SKM-1 treated with dmso at 0.1 percent for 144 hours (cell line): Measurements from ENCODE around the gene ADGB.
"Not testable (repeated sequence)": the region's sequence is repeated elsewhere in the genome, so short reads cannot be mapped to it uniquely, and the experiment has no call there.

ENCODE experiments used
- DNase-seq: peaks from one replicate; lab custom pipeline; 2025; ENCODE audit not compliant: unreplicated experiment; lab: John Stamatoyannopoulos, UW

ADGB gene

DNA sequence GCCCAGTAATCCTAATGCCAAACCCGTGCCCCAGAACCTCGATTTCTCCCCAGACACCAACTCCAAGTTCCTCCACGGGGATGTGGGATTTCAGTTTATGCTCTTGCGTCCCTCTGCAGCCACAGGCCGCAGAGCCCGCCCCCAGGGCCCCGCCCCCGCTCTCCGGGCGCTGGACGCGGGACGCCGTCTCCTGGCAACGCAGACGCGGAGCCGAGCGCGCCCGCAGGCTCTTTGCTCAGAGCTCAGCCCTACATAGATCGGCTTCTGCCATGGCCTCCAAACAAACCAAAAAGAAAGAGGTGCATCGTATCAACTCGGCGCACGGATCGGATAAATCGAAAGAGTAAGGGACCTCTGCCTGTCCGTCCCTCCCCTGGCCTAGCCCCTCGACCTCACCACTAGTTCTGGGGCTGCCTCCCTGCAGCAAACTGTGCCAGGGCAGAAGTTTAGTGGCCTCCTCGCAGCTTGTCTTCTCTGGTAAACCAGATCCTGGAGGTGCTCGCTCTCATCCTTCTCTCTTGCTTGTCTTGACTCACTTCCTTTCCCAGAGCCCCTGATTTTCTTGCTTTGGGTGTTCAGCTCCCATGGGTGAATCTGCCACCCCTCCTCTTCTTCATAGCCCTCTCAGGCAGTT lies at the start of gene ADGB:
Gene ADGB (plus strand): TSS at position 201 of the 634 bp plus-strand sequence. CDS start 69 bp downstream, at position 270.
- DNase-seq, result peak; percentile 79

DNA sequence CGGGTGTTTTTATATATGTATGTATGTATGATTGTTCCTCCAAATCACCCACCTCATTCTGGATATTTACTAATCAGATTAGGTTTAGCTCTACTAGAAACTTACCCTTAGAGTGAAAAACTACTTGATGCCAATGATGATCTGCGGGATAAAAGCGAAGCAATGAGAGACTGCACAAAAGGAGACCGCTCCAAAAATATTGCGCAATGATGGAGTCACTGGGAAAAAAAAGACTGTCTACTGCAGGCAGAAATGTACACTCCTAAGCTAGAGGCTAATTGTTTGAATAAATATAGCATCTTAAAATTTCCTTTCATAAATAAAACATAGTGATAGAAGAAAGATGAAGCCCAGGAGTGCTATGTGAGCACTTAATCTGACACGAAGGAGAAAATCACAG lies 47.9 kb upstream of the ADGB start:
- no peak for DNase-seq

DNA sequence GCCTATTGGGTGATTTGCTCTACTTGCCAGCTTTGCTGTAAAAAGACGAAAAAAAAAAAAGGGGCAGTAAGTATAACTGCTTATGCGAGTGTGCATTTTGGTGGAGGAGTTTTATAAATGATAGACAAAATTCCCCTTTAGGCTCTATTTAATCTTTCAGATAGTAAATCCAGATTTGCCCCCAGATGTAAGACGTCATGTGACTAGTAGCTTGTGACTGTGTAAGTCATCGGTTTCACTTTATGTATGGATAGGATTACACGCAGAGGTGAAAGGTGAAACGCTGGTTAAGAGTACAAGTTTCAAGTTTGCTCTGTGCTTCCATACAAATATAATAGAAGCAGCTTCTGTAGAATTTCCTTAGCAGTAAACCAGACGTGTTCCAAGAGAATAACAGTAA lies 47.2 kb upstream of the ADGB start:
- DNase-seq, result no peak

DNA sequence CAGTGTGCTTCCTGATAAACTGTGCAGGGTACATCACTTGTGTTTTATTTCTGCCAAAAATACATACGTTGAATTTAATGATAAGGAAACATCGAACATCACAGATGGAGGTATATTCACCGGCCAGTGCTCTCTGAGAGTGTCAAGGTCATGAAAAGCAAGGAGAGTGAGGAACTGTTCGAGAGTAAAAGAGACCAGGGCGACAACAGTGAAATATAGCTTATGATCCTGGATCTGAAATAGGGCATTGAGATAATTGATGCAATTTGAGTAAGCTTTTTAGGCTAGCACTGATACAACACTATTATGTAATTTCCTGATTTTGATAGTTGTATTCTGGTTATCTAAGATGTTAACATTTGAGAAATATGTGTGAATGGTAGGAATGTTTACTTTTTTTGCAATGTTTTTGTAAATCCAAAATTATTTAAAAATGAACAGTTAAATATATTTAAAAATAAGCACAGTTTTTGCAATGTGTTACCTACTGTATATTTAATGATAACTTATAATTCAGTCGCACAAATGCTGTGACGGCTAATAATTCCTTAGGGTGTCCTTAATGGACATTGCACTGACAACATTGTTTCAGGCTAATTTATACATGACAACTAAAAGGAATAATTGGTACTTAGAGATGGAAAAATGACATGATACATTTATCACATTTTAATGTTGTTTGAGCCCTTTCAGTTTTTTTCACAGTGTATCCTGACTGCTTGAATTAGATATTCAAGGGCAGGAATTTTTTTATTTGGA lies 45.2 kb upstream of the ADGB start:
- DNase-seq, result no peak

DNA sequence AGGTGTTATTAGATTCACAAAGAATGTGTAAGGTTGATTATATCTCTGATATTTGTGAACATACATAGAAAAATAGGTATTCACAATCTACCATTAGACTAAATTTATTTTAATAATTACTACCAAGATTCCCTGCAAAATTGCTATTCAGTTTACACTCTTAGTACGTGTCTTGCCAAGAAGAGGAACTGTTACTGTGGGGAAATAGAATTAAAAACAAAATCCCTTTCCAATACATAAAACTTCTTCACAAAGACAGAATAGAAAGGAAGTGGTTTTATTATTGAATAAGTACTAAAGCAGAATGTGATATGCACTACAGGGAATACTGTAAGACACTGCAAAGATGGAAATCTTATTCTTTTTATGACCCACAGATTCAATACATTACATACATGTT lies 38.2 kb upstream of the ADGB start:
- no peak for DNase-seq

DNA sequence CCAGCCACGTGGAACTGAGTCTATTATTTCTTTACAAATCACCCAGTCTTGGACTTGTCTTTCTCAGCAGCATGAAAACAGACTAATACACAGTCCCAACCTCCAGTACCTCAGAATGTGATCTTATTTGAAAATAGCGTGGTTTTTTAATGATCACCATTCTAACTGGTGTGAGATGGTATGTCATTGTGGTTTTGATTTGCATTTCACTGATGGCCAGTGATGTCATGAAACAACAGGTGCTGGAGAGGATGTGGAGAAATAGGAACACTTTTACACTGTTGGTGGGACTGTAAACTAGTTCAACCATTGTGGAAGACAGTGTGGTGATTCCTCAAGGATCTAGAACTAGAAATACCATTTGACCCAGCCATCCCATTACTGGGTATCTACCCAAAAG lies 32.1 kb upstream of the ADGB start:
- DNase-seq, result not testable (repeated sequence)

DNA sequence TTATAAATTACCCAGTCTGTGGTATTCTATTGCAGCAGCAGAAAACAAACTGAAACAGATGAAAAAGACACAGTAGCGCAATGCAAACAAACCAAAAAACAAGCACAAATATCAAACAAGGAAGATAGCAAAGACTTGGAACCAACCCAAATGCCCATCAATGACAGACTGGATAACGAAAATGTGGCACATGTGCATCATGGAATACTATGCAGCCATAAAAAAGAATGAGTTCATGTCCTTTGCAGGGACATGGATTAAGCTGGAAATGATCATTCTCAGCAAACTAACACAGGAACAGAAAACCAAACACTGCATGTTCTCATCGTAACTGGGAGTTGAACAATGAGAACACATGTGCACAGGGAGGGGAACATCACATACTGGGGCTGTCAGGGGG lies 30.2 kb upstream of the ADGB start:
- DNase-seq, result not testable (repeated sequence)

DNA sequence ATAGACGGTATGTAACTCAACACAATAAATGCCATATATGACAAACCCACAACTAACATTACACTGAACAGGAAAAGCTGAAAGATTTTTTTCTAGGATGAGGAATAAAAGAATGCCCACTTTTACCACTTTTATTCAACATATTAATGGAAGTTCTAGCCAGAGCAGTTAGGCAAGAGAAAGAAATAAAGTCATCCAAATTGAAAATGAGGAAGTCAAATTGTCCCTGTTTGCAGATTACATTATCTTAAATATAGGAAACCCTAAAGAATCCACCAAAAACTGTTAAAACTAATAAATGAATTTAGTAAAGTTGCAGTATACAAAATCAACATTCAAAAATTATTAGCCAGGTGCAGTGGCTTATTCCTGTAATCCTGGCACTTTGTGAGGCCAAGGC lies 24.6 kb upstream of the ADGB start:
- DNase-seq, result no peak

DNA sequence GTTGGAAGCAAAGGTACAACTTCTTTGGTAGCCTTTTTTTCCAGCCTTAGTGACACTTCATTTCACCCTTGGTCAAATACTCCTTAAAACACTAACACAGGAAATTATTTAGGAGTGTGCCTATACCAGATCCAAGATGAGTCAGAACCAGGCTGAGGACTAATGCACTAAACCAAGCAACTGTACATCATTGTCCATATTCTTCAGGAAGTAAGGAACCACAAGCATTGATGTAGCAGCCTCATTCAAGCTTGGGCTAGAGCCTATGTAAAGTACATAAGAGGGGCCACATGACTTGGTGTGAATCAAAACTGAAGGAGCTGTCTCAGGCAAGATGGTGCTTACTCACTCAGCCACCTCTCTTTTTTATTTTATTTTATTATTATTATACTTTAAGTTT lies 20.7 kb upstream of the ADGB start:
- no peak for DNase-seq

DNA sequence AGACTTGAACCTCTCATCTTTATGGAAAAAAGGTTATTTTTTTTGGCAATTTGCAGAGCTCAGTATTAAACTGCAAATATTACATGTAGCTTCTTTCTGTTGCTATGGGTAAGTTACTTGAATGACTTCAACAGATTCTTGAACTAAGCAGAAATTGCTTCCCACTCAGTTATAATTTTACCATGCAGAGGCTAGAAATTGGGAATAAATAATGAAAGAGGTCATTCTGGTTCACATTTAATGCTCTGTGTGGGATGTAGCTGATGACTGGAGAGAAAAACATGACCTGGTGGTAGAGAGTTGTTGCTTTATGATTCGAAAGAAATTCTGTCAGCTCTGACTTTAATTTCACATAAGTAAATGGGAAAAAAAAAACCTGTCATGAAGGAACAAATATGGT lies 16.8 kb upstream of the ADGB start:
- DNase-seq, result no peak

DNA sequence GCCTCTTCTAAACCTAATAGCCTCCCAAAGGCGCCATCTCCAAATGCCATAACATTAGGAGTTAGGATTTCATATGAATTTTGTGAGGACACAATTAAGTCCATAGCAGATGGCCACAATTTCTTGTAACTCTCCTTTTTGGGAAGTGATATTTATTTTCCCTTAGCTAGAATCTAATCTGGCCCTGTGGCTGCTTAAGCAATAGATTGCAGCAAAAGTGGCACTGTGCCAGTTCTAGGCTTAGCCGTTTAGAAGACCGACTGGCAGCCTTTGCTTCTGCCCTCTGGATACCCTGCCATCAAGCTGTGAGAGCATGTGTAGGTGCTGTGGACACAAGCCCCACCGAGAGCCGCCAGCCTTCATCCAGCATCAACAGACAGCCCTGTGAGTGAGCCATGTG lies 15.9 kb upstream of the ADGB start:
- no peak for DNase-seq

DNA sequence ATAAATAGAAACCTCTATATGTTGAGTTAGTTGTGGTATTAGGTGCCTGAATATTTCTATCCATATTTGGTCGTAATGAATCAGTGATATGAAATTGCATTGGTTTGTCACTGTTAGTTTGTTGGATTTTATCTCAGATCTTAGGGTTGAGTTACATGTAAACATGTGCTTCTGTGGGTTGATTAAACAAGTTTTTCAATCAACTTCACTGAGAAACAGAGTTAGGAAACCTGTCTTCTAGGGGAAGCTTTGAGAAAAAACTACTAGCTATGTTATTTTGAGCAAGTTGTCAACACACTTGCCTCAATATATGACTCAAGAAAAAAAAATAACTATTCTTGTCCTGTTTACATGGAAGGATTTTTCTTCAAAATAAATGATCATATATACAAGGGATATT lies 14.8 kb upstream of the ADGB start:
- no peak for DNase-seq

DNA sequence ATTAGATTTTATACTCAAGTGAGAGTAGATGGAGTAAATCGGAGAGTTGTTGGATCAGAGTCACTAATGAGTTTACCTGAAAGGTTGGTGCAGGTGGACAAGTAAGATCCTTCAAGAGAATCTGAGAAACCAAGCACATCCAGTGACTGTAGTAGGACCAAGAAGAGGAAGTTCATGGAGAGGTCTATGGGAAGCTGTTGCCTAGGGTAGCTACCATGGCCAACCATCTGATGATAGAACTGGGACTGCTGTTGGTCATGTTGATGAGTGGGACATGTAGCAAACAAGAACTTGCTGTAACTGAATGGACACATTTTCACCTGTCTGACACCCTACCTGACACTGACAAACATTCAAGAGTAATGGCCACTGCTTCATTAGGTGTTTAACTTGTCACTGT lies 11.3 kb upstream of the ADGB start:
- peak; percentile 22 for DNase-seq

DNA sequence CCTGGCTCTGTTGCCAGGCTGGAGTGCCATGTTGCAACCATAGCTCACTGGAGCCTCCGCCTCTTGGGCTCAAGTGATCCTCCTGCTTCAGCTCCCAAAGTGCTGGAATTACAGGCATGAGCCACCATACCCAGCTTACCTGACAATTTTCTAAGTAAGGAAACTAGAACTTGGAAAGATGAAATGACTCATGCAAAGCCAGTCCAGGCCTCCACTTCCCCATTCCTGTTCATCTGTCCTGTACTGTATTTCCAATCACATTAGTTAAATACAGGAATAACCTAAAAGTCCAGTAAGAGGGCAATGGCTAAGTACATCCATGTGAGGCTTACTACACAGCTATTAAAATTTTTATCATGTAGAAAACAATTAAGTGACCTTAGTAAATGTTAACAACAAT lies 8.3 kb upstream of the ADGB start:
- peak; percentile 27 for DNase-seq

DNA sequence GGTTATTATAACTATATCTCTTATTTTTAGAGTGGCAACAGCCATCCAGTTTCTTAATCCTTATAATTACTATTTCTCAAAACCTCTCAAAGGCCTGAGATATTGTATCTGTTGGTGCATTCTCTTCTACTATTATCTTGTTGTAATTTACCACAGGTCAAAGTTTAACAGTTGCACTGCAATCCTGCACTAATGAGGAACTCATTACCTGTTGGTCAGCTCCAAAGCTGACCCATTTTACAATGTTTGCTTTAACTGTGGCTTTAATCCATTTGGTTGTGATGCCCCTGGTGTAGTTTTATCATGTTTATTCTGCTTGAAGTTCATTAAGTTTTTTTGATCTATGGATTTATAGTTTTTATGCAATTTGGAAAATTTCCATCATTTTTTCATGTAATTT lies 6.3 kb upstream of the ADGB start:
- no peak for DNase-seq

DNA sequence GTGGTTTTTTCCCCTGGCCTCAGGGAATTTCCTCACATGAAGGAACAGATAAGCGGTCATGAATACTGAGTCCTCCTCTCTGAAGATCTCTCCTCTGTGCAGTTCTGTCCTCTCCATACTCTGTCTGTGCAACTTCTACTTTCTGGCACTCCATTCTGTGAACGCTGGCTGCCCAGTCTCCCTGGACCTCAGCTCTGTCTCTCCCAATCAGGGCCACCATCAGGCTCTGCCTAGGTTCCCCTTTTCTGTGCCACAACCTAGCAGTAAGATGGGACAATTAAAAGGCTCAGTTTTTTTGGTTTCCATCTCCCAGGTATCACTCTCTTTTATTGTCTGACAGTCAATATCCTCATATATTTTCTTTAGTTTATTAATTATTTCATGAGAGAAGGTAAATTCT lies 4.8 kb upstream of the ADGB start:
- DNase-seq, result peak; percentile 35

DNA sequence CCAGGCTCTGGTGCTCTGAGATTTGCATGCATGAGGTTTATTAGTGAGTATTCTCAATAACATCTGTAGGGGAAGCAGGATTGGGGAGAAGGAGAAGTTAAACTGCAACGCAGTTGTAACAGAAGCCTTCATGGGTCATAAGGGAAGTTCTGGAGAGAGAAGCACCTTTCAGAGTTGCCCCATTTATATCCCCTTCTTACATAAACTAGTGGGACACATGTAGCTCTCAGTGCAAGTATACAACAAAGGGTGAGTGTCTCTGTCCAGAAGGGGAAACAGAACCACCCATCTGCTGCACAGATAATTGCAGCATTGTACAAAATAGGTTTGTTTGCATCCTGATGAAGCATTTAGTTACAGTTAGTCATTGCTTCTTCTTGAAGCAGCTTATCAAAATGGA lies 4.3 kb upstream of the ADGB start:
- DNase-seq, result peak; percentile 82

DNA sequence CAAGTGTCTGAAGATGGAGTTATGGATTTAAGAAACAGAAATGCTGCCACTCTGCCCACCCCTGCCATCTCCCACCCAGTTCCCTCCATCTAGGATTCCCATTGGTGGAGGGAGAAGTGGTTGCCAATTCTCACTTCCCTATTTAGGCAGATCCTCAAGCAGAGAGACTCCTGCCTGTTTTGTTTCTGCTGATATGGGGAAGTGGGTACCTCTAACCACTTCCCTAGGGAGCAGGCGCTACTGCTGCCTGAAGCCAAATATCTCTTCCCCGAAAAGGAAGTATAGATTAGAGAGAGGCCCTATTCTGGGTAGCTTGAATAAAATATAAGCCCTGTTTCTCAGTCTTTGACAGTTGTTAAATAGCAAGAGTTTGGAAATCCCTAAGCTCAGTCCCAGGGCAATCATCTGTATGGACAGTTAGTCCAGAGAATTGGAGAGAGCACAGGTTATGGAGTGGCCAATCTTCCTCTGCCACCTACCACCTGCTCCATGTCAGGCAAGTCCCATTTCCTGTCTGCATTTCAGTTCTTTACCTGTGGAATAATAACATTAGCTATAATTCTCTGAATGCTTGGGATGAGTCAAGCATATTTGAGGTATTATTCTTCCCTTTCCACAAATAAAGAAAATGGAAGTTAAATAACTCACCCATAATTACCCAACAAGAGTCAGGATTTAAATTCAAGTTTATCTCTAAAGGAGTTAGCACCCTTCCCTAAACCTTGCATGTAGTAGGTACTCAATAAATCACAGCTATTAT lies 2.6 kb upstream of the ADGB start:
- DNase-seq, result peak; percentile 93

DNA sequence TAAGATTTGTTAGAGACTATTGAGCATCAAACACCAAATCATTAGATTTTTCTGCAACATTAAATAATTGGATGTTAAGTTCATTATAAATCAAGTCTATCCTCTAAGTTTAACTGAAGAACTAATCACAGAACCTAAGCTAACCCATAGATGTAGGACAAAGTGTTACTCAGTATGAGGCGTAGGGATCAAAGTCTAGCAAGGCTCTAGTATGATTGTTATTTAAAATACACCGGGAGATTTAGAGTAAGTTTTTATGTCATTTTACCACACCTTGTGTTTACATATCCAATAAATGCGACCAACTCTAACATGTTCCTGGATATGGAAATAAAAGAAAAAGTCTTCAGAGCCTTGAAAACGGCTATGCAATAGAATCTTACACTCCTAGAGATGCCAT lies 2.6 kb downstream of the ADGB start:
- DNase-seq, result no peak

DNA sequence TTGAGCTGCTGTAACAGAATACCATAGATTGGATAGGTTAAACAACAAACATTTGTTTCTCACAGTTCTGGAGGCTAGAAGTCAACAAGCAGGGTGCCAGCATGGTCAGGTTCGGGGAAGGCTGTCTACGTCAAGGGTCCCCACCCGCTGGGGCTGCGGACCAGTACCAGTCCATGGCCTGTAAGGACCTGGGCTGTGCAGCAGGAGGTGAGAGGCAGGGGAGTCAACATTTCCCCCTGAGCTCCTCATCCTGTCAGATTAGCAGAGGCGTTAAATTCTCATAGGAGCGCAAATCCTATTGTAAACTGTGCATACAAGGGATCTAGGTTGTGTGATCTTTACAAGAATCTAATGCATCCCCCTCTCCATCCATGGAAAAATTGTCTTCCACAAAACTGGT lies 3.8 kb downstream of the ADGB start:
- DNase-seq, result no peak

DNA sequence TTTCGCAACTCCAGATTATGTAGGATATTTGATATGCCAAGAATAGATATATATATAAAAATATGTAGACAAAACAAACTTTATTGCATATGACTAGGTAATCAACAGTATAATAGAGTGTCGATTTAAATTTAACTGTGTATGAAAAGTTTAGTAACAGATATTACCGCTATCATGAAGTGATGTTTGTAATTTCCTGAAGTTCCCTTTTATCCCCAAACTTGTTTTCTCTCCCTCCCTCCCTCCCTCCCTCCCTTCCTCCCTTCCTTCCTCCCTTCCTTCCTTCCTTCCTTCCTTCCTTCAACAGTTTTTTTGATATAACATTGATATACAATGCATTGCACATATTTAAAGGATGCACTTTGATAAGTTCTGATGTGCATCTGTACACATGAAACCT lies 15.2 kb downstream of the ADGB start:
- DNase-seq, result no peak

DNA sequence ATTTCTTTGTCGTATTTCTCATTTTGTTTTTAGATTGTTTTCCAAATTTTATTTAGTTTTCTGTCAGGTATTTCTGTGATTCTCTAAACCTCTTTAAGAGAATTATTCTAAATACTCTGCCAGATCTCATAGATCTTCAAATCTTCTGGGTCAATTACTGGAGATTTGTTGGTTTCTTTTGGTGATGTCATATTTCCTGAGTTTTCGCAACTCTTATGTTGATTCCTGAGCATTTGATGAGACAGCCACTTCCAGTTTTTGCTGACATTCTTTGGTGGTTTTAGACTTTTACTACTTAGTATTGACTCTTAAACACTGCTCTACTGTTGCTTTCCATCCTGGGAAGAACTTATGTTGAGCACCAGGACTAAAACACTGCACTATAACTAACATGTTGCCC lies 21.9 kb downstream of the ADGB start:
- DNase-seq, result peak; percentile 21
